Measurements from ENCODE around the gene CCDC142. TPM values are rescaled to one million over a fixed set of nuclear protein-coding genes. Genes with fewer than 3 reads are reported as not detected.
"Not testable (repeated sequence)": the region's sequence is repeated elsewhere in the genome, so short reads cannot be mapped to it uniquely, and the experiment has no call there.

CCDC142 gene
- total and polyA plus RNA-seq, 5 experiments from 2014 or later: 7.8 to 67.4 (median 15.5) TPM

DNA sequence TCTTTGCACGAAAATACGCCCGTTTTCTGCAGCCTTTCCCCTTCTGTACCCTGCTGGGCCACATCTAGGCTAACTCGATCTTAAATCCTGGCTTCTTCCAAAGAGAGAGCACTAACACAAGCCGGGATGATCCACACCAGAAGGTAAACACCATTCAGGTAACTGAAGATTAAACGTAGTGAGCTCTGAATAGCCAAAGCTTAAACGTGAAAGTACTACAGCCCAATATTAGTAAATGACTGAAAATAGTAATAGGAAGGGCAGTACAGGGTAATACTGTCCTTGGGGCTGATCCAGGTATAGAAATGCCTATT lies 9.9 kb downstream of the CCDC142 start:
- peaks cover 19 to 41% (median 29%) of the 10 kb centered on the region in 4 donors for H3K4me1 Mint-ChIP-seq
- no peaks in the 10 kb centered on the region for H3K27me3 Mint-ChIP-seq
- H3K27ac Mint-ChIP-seq: peak overlapping the region; percentile 98 to 100 (median 99)
- no peak for ATAC-seq
- no peak for DNase-seq
- H3K36me3 Mint-ChIP-seq: peaks cover 0 to 25% (median 10%) of the 10 kb centered on the region in 3 donors
- H3K9me3 Mint-ChIP-seq: no peaks in the 10 kb centered on the region
- POLR2A ChIA-PET: interaction anchor here (0.6 to 5.8 kb wide), 16 partner anchors 8 to 112 kb away, joined by 3 to 172 read pairs (median 6); partner anchors contain the start of genes AUP1, C2orf81, CCDC142 and HTRA2
- peak overlapping the region; percentile 94 to 99 (median 98) for H3K4me3 Mint-ChIP-seq

- POLR2A ChIA-PET: interaction anchor here (0.6 to 5.8 kb wide), 16 partner anchors 8 to 113 kb away, joined by 3 to 172 read pairs (median 6); partner anchors contain the start of genes AUP1, C2orf81, CCDC142 and HTRA2
- DNase-seq (peak; percentile 93 to 98 (median 96)), ATAC-seq (peak; percentile 93 to 94)
- H3K27me3 Mint-ChIP-seq: no peaks in the 10 kb centered on the region
- H3K27ac Mint-ChIP-seq: peak within 1 kb of the TSS; percentile 98 to 100 (median 99)
- H3K4me3 Mint-ChIP-seq: peak within 1 kb of the TSS; percentile 94 to 99 (median 98)
- H3K36me3 Mint-ChIP-seq: peaks cover 0 to 21% (median 10%) of the 10 kb centered on the region in 3 donors
- peaks cover 16 to 37% (median 27%) of the 10 kb centered on the region in 4 donors for H3K4me1 Mint-ChIP-seq
- H3K9me3 Mint-ChIP-seq: no peaks in the 10 kb centered on the region
Measured at GRCh38 chr2:74472086-74472944, 10.5 kb downstream of the CCDC142 start, which contains the start of gene MRPL53. MRPL53 (minus strand) TSS chr2:74472680; CDS start chr2:74472660, 20 bp downstream.

GRCh38 chr2:74471332-74472065 lies 11.3 kb downstream of the CCDC142 start:
- peaks cover 16 to 36% (median 26%) of the 10 kb centered on the region in 4 donors for H3K4me1 Mint-ChIP-seq
- peak overlapping the region; percentile 94 to 99 (median 98) for H3K4me3 Mint-ChIP-seq
- no peaks in the 10 kb centered on the region for H3K9me3 Mint-ChIP-seq
- DNase-seq (no peak), ATAC-seq (no peak)
- H3K27ac Mint-ChIP-seq: peak overlapping the region; percentile 98 to 100 (median 99)
- POLR2A ChIA-PET: interaction anchor here (0.6 to 5.8 kb wide), 10 partner anchors 7 to 83 kb away, joined by 3 to 172 read pairs (median 7); partner anchors contain the start of genes C2orf81, CCDC142, INO80B and TTC31
- H3K36me3 Mint-ChIP-seq: peaks cover 0 to 17% (median 10%) of the 10 kb centered on the region in 3 donors
- no peaks in the 10 kb centered on the region for H3K27me3 Mint-ChIP-seq

DNA sequence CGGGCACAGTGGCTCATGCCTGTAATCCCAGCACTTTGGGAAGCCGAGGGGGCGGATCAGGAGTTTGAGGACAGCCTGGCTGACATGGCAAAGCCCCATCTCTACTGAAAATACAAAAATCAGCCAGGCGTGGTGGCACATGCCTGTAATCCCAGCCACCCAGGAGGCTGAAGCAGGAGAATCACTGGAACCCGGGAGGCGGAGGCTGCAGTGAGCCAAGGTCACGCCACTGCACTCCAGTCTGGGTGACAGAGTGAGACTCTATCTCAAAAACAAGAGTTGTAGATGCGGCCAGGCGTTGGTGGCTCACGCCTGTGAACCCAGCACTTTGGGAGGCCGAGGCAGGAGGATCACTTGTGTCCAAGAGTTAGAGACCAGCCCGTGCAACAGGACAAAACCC lies 12.1 kb downstream of the CCDC142 start:
- H3K4me1 Mint-ChIP-seq: peaks cover 16 to 40% (median 31%) of the 10 kb centered on the region in 4 donors
- DNase-seq, ATAC-seq, H3K9me3 Mint-ChIP-seq, H3K27me3 Mint-ChIP-seq: not testable (repeated sequence)
- H3K36me3 Mint-ChIP-seq: peaks cover 0 to 13% (median 10%) of the 10 kb centered on the region in 3 donors
- POLR2A ChIA-PET: interaction anchor here (0.6 to 5.8 kb wide), 5 partner anchors 11 to 80 kb away, joined by 3 to 172 read pairs (median 4); partner anchors contain the start of genes CCDC142, INO80B, TTC31 and WBP1
- peak overlapping the region in 9 of 10 donors; percentile 36 to 73 (median 60) for H3K4me3 Mint-ChIP-seq
- peak overlapping the region in 9 of 10 donors; percentile 67 to 90 (median 83) for H3K27ac Mint-ChIP-seq

DNA sequence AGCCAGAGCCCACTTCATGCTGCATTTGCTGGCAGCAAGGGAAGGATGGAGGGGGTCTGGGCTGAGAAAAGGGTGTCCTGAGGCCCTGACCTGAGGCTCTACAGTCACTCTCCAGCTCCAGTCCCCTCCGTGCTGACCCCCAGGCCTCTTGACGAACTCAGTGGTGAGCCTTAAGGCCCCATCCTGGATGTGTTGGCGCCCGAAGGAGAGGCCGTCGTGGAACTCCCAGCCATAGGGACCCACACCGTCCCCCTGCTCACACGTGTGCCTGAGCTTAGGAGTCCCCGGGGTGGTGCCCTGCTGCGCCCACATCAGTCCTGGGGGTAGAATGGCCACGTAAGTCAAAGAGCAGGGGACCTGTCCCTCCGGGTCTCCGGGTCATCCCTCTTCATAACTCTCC lies 18.4 kb downstream of the CCDC142 start:
- Mint-ChIP-seq H3K27me3 (no peaks in the 10 kb centered on the region), H3K36me3 (peaks cover 0 to 10% (median 0%) of the 10 kb centered on the region in 3 donors)

DNA sequence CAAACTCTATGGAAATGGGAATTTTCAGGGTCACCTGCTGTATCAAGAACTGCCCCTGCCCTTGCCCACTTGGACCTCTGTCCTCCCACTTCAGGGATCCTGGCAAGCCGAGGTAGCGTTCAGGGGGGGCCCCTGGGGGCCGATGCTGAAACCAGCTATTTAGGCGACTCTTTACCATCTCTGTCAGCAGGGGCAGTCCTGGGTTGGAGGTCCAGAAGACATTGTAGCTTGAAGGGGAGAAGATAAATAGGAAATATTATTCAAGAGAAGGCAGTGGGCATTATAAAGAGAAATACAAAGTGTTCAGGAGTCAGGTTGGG lies 20.1 kb downstream of the CCDC142 start:
- peak overlapping the region in 3 of 10 donors; percentile 34 to 81 (median 77) for H3K27ac Mint-ChIP-seq
- POLR2A ChIA-PET: interaction anchor here (9.8 kb wide), 1 partner anchor 11 kb away, joined by 172 read pairs; the partner anchor contains the start of gene MRPL53
- H3K27me3 Mint-ChIP-seq: peaks cover 0 to 2% (median 0%) of the 10 kb centered on the region in 5 donors
- H3K4me1 Mint-ChIP-seq: peaks cover 14 to 50% (median 48%) of the 10 kb centered on the region in 4 donors
- H3K9me3 Mint-ChIP-seq: no peaks in the 10 kb centered on the region
- H3K4me3 Mint-ChIP-seq: peak overlapping the region in 7 of 10 donors; percentile 10 to 84 (median 76)
- ATAC-seq: no peak
- no peak for DNase-seq
- peaks cover 0 to 10% (median 0%) of the 10 kb centered on the region in 3 donors for H3K36me3 Mint-ChIP-seq

More for the DNA sequence above, 18.4 kb downstream of the CCDC142 start:
- Mint-ChIP-seq H3K4me3 (peak overlapping the region; percentile 76 to 98 (median 84)), H3K4me1 (peaks cover 12 to 36% (median 33%) of the 10 kb centered on the region in 4 donors), H3K9me3 (no peaks in the 10 kb centered on the region), H3K27ac (peak overlapping the region in 9 of 10 donors; percentile 19 to 99 (median 74))
- POLR2A ChIA-PET: interaction anchor here (1.0 to 4.6 kb wide), 8 partner anchors 8 to 286 kb away, joined by 3 to 31 read pairs (median 6); partner anchors contain the start of genes C2orf81, CCDC142, INO80B and MOB1A
- DNase-seq: no peak
- no peak for ATAC-seq

GRCh38 chr2:74462054-74462785 lies 20.6 kb downstream of the CCDC142 start:
- Mint-ChIP-seq H3K9me3 (no peaks in the 10 kb centered on the region), H3K27me3 (peaks cover 0 to 2% (median 0%) of the 10 kb centered on the region in 5 donors), H3K36me3 (peaks cover 0 to 10% (median 0%) of the 10 kb centered on the region in 3 donors), H3K4me1 (peaks cover 17 to 55% (median 48%) of the 10 kb centered on the region in 4 donors), H3K27ac (peak overlapping the region in 2 of 10 donors; percentile 34 to 77), H3K4me3 (peak overlapping the region in 3 of 10 donors; percentile 10 to 58 (median 51))
- ATAC-seq (no peak), DNase-seq (no peak)
- POLR2A ChIA-PET: interaction anchor here (9.8 kb wide), 1 partner anchor 11 kb away, joined by 172 read pairs; the partner anchor contains the start of gene MRPL53

GRCh38 chr2:74461187-74462053 lies 21.4 kb downstream of the CCDC142 start:
- POLR2A ChIA-PET: interaction anchor here (1.3 to 9.8 kb wide), 2 partner anchors 12 to 21 kb away, joined by 3 to 172 read pairs; partner anchors contain the start of gene MRPL53
- Mint-ChIP-seq H3K36me3 (peaks cover 0 to 10% (median 0%) of the 10 kb centered on the region in 3 donors), H3K27me3 (peaks cover 0 to 2% (median 0%) of the 10 kb centered on the region in 5 donors), H3K4me3 (peak overlapping the region in 3 of 10 donors; percentile 24 to 66 (median 58)), H3K9me3 (no peaks in the 10 kb centered on the region), H3K4me1 (peaks cover 25 to 63% (median 56%) of the 10 kb centered on the region in 4 donors), H3K27ac (peak overlapping the region in 3 of 10 donors; percentile 22 to 56 (median 32))
- DNase-seq (no peak), ATAC-seq (no peak)

DNA sequence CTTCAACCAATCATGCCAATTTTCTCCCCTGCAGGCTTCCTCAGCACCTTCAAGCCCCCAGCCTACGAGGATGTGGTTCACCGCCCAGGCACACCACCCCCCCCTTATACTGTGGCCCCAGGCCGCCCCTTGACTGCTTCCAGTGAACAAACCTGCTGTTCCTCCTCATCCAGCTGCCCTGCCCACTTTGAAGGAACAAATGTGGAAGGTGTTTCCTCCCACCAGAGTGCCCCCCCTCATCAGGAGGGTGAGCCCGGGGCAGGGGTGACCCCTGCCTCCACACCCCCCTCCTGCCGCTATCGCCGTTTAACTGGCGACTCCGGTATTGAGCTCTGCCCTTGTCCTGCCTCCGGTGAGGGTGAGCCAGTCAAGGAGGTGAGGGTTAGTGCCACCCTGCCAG lies 22.6 kb downstream of the CCDC142 start:
- H3K4me3 Mint-ChIP-seq: peak overlapping the region; percentile 22 to 100 (median 96)
- H3K27me3 Mint-ChIP-seq, H3K9me3 Mint-ChIP-seq, ATAC-seq, DNase-seq: not testable (repeated sequence)
- POLR2A ChIA-PET: interaction anchor here (1.3 to 9.8 kb wide), 4 partner anchors 8 to 71 kb away, joined by 3 to 172 read pairs (median 58); partner anchors contain the start of genes AUP1, HTRA2 and MRPL53
- H3K4me1 Mint-ChIP-seq: peaks cover 32 to 66% (median 59%) of the 10 kb centered on the region in 4 donors
- peak overlapping the region in 6 of 10 donors; percentile 22 to 74 (median 62) for H3K27ac Mint-ChIP-seq
- peaks cover 0 to 18% (median 0%) of the 10 kb centered on the region in 3 donors for H3K36me3 Mint-ChIP-seq

DNA sequence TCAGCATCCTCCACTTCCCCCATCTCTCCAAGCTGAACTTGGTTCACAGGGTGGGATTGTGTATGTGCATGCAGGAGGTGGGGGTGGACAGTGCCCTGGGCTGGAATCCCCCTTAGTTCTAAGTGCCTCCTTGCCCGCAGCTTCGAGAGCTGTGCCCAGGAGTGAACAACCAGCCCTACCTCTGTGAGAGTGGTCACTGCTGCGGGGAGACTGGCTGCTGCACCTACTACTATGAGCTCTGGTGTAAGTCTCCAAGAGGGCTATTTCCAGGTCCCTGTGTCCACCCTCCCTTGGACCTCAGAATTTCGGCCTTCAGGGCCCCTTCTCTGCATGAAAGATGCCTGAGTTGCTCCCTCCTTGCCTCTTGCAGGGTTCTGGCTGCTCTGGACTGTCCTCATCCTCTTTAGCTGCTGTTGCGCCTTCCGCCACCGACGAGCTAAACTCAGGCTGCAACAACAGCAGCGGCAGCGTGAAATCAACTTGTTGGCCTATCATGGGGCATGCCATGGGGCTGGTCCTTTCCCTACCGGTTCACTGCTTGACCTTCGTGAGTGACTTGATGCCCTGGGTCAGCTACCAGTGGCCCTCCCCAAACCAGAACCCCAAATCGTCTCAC lies 23.2 kb downstream of the CCDC142 start:
- Mint-ChIP-seq H3K36me3 (peaks cover 0 to 20% (median 0%) of the 10 kb centered on the region in 3 donors), H3K27ac (peak overlapping the region; percentile 90 to 100 (median 100)), H3K4me1 (peaks cover 38 to 71% (median 64%) of the 10 kb centered on the region in 4 donors), H3K4me3 (peak overlapping the region; percentile 91 to 100 (median 98))
- POLR2A ChIA-PET: interaction anchor here (0.6 to 9.8 kb wide), 7 partner anchors 9 to 1079 kb away, joined by 3 to 172 read pairs (median 45); partner anchors contain the start of genes AUP1, C2orf81, CCDC142 and HTRA2
- H3K27me3 Mint-ChIP-seq, DNase-seq, ATAC-seq, H3K9me3 Mint-ChIP-seq: not testable (repeated sequence)

Data from naive thymus-derived CD8-positive, alpha-beta T cell (primary cell).